Stimulated activated CD8-positive, alpha-beta memory T cell treated with anti-CD3 and anti-CD28 coated beads, Interleukin-4, amount 100 ng/mL, for 4 hours (primary cell): ENCODE measurements around the gene TMEM106C.

Experiments
- DNase-seq, 2 donors: peaks; one replicate each; pipeline ENCODE4 v3.0.0-alpha.2; 2020; ENCODE audit warnings: low read depth in 2 of 2, low spot score in 1 of 2

The TMEM106C gene

GRCh38 chr12:47979166-47979565, 15.8 kb downstream of the TMEM106C start:
- DNase-seq, result no peak

- no peak for DNase-seq
Measured at GRCh38 chr12:47979686-47980085, 16.3 kb downstream of the TMEM106C start.

- no peak for DNase-seq
Measured at GRCh38 chr12:47980197-47980596, 16.8 kb downstream of the TMEM106C start.

- DNase-seq, result no peak
Measured at GRCh38 chr12:47980779-47981495, 17.5 kb downstream of the TMEM106C start.

DNA sequence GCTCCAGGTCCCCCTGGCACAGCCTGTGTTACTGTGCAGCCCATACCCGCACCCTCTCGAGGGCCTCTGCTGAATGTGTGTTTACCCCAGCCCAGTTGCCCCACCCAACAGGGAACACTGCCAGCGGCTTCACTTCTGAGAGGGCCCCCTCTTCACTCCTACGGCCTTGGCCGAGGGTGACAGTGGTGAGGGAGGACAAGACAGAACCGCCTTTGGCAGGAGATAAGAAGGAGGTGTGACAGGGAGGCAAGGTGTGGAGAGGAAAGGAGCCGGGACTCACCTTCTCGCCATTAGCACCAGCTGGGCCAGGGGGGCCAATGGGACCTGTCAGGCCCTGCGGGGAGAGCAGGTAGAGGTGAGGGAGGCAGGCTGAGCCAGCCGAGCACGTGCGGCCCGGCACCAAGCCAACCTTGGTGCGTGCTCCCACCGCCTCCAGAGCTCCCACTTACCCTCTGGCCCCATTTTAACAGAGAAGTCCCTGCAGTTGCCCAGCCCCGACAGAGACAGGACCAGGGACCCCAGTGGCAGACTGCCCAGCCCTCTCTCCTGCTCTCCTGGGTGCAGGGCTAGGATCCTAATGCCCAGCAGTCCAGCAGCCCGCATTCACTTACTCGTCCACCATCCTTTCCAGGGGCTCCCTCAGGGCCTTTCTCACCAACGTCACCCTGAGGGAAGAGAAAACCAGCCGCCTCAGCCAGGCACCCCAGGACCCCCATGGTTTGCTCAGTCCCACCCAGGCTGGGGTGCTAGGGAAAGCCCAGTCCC, 18.3 kb downstream of the TMEM106C start:
- no peak for DNase-seq

DNA sequence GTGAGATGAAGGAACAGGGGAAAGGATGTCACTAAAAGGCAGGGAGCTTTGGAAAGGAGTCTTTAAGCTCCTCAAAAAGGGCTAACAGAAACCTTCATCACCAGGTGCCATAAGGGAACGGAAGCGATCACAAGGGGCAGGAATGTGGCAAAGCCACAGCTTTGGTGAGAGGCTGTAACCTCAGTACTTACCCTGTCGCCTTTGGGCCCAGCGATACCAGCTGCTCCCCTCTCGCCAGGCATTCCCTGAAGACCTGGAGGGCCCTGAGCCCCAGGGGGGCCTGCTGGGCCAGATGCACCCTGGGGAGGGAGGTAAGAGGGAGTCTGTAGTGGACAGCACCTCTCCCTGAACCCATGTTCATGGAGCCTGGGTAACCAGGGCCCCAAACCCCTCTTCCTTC, 18.9 kb downstream of the TMEM106C start:
- DNase-seq, result no peak

- no peak for DNase-seq
Measured at GRCh38 chr12:47982770-47983169, 19.4 kb downstream of the TMEM106C start.

DNA sequence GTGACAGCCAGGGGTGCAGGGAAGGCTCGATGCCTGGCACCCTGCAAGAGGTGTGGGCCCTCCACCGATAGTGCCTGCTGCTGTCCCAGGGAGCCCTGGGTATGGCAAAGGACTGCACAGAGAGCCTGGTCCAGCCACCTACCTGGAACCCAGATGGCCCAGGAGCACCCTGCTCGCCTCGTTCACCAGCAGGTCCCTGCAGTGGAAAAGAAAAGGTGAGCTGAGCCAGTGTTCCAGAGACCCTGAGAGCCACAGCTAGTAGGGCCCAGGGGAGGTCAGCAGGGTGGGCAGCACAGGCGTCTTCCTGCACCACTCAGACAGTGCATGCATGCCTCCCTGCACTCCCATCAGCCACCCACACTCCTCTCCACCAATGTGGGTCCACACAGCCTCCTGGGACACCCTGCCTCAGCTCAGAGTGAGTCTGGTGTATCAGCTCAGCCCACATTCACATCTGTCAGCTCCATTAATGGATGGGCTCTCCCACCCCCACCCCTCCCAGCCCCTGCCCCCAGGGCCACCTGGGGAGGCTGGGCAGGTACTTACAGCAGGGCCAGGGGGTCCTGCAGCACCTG, 20.2 kb downstream of the TMEM106C start:
- no peak for DNase-seq

GRCh38 chr12:47984331-47984801, 21.0 kb downstream of the TMEM106C start:
- DNase-seq, result no peak

- no peak for DNase-seq
Measured at GRCh38 chr12:47985596-47986290, 22.3 kb downstream of the TMEM106C start.

GRCh38 chr12:47986291-47986660, 22.9 kb downstream of the TMEM106C start:
- DNase-seq, result no peak

DNA sequence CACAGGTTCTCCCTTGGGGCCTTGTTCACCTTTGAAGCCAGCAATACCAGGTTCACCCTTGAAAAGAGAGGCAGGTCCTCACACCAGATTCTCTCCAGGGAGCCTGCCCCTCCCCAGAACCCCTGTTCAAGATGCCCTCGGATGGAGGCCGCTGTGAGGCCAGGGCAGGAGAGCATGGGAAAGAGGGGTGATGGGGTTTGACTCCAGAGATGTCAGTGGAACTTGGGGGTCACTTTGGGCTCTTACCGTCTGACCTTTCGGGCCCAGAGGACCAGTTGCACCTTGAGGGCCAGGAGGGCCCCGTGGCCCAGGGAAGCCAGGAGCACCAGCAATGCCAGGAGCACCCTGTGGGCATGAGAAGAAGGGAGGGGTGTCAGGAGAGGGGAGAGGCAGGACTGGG, 23.4 kb downstream of the TMEM106C start:
- no peak for DNase-seq

- no peak for DNase-seq
Measured at GRCh38 chr12:47987411-47988072, 24.1 kb downstream of the TMEM106C start.

DNA sequence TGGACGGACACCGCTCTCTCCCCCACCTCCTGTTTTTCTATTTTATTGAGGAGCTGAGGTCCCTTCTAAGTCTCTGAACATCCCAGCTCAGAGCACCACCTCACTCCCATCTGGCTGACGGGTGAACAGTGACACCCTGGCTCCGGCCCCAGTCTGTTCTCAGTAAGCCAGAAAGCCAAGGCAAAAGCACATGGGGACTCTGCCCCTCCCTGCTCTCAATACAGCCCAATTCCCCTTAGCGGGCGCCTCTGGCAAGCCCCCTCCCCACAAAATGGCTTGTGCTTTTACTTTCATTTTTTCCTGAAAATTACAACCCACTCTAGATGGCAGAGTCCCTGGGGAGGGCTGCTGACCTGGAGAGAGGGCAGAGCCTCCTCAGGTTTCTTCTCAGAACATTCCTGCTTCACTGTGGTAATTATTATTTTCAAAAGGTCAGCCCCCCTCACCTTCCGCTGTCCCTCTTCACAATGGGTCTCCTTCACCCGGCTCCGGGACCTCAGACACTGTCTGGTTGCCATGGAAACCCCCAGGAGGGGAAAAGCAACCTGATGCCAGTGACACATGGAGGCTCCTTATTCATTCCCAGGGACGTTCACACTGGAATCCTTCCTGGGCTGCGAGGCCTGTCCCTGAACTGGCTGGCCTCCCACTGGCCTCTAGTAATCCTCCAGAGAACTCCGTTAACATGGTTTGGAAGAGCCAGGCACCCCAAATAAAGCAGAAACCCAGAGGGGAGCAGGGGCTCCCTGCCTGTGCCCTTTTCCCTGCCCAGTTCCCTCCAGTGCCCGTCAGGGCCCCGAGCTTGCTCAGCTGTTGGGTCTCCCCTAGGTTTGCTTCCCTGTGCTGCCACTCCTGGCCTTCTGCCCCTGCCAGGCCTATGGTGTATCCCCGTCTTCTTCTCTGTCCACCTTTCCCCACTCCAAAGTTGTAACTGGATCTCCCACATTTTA, 25.0 kb downstream of the TMEM106C start:
- DNase-seq, result no peak

DNA sequence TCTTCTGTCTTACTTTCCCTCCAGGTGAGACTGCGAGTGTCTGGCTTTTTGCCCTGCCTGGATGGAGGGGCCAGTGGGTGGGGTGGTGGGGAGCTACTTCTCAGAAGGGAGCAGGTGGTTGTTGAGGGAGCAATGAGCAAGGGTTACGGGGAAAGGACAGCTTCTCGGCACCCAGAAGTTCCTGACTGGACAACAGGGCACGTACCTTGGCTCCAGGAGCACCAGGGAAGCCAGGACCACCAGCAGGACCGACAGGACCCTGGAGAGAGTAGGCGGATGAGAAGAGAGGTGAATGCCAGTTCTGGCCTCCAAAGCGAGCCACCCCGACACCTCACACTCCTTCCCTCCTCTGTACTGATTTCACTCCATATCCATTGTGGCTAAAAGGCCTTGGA, 25.6 kb downstream of the TMEM106C start:
- no peak for DNase-seq

DNA sequence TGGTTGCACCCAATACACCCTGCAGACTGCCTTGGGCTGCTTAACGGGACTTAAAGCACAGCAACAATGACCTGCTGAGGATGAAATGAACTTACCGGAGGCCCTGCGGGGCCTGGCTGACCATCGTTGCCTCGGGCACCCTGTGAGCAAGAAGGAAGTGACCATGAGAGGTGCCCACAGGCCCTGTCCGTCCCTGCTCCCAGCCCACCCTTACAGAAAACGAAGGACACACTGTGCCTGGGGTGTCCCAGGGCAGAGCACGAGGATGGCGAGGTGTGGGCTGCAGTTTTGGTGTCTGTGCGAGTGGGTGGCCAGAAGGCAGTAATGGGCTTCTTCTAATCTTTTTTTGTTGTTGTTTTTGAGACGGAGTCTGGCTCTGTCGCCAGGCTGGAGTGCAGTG, 26.3 kb downstream of the TMEM106C start:
- DNase-seq, result no peak

DNA sequence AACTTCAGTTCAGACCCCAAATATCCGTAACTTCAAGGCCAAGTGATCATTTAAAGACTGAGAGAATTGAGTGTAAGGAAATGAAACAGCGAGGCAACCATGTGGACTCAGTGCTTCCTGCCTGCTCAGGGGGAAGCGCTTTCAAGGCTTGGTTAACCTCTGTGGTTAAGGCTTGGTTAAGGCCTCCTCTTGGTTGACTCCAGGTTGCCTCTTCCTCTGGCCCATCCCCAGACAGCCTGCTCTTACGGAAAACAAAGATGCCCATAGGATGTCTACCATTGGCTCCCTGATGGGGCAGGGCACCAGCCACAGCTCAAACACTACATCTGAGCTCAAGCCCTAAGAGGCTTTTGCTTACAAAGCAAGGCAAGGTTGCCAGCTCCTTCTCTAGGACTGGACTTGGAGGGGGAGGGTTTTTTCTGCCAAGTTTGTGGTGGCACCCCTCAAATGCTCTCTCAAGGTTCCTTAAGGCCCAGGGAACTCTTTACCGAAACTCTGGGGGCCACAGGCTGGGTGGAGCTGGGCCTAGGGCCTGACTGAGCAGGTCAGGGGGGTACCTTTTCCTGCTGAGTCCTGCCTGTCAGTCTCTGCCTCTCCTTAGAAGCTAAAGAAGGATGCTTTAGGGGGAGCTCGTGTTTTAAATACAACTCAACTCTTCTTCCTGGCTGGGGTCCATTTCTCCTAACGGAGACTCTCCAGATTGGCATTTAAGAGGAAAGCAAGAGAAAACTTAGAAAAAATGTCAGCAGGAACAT, 27.1 kb downstream of the TMEM106C start:
- DNase-seq, result peak in 1 of 2 donors; percentile 13

DNA sequence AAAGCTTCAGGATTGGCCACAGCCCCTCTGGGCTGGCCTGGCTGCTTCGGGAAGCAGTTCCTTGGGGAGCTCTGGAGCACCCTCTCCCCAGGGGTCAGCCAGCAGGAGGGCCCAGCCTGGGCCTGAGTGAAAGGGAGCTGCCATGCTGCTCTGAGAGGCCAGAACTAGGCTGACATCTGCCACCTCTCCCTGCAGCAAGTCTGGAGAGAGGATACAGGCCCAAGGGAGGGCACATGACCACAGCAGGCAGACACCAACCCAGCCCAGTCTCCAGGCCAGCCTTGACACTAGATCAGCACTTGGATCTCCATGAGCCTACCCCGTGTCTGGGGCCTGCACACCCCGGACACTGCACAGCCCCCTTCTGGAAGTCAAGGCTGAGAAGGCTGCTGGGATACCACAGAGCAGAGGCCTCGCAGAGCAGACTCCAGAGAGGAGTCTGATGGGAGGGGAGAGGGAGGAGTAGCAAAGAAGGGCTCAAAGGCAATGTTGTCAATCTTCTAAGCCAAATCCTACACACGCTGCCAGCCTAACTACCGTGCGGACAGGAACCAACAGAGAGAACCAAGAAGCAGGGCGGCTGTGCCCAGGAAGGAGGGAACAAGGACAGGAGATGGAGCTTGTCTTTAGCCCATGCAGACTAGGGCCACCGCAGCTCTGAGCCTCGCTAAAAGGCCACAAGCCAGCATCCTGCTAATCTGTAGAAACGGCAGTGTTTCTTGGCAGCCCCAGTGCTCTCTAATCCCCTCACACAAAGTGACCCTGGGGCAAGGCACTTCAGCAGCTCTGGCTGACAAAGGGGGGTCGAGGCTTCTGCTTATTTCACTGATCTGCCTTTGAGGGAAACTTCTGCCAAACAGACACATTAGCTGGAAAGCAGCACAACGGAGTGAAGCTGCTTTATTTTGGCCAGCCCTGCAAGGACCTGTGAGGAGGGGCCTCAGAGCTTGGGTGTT, 28.0 kb downstream of the TMEM106C start:
- DNase-seq, result no peak
